ENCODE measurements around the gene KCNJ6. TPM values are rescaled to one million over a fixed set of nuclear protein-coding genes. Genes with fewer than 3 reads are reported as not detected.
"Not testable (repeated sequence)": the region's sequence is repeated elsewhere in the genome, so short reads cannot be mapped to it uniquely, and the experiment has no call there.

KCNJ6 gene
- total RNA-seq, 1 donor from 2014 or later, result not detected

DNA sequence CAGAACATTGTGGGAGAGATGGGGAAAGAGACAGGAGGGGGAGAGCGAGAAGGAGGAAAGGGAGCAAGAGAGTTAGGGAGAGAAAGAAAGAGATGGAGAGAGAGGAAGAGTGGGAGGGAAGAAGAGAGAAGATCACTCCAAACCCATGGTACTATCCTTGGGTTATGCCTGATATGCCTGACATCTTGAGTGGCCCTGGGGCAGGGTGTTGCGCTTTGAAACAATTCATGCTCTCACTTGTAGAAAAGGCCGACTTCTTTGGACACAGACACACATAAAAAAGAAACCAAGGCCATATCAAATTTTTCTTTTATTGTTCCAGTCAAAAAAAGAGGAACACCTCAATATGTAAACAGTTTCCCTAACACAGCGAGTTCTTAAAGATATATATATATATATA lies 309.2 kb downstream of the KCNJ6 start:
- no peak for DNase-seq (ENCODE audit: low read depth in 2 of 2)

DNA sequence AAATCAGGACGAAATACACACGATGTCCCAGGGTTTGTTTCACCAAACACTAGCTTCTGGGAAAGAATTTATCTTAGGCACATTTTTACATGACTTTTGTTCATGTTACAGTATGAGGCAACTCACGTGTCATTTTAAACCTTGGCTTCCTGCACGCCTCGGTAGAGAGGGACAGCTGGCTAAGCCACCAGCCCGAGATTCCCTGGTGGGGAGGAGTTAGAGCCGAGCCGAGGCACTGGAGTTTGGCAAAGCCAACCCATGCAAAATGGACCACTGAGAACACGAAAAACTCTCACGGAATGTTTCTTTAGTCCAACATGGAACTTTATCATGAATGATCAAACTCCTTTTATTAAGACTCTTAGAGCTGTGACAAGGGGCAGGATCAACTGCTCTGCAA lies 309.7 kb downstream of the KCNJ6 start:
- DNase-seq (ENCODE audit: low read depth in 2 of 2), result no peak

DNA sequence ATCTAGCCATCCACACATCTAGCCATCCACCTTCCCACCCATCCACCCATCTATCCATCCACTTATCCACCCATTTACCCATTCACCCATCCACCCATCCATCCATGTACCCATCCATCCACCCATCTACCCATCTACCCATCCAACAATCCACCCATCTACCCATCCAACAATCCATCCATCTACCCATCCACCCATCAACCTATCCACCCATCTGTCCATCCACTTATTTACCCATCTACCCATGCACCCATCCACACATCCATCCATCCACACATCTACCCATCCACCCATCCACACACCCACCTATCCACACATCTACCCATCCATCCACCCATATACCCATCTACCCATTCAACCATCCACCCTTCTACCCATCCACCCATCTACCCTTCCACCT lies 311.3 kb downstream of the KCNJ6 start:
- DNase-seq (ENCODE audit: low read depth in 2 of 2), result no peak

DNA sequence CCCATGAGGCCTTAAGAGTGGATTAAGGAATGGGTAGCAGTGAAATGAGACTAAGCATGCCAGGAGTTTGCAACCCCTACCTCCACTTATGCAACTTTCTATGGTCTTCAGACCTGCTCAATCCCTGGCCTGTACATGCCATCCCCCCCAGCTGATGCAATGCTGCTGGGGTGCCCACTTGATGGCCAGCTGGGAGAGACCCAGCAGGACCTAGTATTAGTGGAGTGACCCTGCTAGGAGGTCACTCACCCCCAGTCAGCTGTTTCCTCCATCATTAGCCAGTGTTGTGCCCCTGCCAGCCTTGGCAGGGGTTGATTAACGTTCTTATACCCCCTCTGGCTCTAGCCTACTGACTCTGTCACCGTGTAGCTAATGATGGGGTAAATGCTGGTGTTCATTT lies 313.1 kb downstream of the KCNJ6 start:
- DNase-seq (ENCODE audit: low read depth in 2 of 2), result no peak

GRCh38 chr21:37601915-37602314 lies 314.3 kb downstream of the KCNJ6 start:
- no peak for DNase-seq (ENCODE audit: low read depth in 2 of 2)

DNA sequence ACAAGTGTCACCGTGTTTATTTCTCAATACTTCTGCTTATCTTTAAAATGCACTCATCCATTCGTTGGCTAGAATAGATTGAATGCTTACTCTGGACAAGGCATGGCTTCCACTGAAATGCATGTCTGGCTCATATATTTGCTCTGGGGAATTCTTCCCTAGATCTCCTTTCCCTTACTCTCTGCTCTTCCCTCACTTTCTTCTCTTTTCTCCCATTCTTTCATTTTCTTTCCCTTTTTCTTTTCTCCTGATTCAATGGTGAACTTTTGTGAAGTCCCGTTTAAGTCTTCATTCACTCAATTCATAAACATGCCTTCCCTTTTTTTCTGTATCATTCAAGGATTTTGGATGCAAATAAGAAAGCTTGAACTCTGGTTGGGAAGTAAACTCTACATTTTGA lies 315.2 kb downstream of the KCNJ6 start:
- no peak for DNase-seq (ENCODE audit: low read depth in 2 of 2)

DNA sequence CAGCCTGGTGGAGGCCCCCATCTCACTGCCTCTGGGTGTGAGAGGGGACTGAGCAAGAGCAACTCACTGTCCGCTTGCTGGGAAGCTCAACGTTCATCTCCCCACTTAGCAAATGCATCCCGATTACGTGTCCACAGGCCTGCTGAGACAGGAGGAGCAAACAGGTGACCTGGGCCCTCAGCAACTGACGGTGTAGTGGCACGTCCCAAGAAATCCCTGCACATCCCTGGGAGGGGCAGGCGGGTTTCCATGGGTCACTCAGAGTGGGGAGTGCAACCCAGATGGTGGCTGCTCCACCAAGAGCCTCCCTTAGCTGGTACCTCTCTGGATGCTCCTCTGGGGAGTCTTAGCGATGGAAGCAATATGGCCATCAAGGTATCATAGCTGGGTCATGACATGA lies 320.3 kb downstream of the KCNJ6 start:
- no peak for DNase-seq (ENCODE audit: low read depth in 2 of 2)

DNA sequence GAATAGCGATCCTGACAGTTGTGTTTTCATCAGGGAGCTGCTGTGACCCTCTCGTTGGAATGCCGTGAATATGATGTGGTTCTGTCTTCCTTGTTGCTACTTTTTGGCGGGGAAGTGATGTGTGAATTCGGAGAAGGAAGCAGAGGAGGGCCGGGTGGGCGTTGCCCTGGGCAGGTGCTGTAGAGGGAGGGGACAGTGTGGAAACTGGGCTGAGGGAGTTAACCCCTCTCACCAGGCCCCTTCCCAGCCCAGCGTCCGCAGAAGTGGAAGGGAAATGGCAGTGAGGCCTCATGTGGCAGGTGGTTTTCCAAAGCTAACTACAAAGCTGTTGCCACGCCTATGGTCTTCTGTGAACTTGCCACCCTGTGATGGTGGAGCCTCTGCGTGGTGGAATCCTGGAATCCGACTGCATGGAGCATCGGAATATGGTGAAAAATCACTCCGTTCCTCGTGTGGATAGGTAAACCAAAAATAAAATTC lies 321.7 kb downstream of the KCNJ6 start:
- DNase-seq (ENCODE audit: low read depth in 2 of 2), result no peak

DNA sequence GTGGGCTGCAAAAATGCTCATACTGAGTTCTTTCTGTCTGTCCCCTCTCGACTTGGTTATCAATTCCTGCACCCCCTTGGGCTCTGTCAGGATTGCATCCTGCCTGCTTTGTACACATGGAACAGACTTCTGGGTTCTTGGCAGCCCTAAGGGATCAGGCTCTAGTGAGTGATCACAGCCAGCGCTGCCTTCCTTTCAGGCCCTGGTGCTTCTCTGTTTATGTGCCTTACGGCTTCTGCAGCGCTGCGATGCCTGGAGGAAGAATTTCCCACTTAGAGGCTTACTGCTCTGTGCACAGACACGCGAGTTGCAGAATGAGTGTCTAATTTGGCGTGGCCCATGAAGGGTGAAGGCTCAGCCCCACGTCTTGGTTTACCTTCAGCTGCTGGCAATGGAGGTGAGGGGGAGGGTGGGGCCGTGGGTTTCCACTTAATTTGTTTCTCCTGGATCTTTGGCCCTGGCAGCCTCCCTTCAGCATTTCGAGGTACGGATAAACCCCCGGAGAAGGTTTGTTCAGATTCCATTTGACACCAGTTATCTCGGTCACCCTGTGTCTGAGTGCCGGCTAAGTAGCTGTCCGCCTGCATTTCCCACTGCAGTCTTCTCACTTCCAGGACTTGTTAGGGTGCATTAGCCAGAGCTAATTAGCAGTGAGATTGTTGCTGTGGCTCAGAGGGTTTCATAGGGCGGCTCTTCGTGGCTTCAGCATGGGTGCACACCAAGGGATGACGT lies 322.4 kb downstream of the KCNJ6 start:
- no peak for DNase-seq (ENCODE audit: low read depth in 2 of 2)

GRCh38 chr21:37593015-37593414 lies 323.2 kb downstream of the KCNJ6 start:
- DNase-seq (ENCODE audit: low read depth in 2 of 2), result peak; percentile 9 to 51

DNA sequence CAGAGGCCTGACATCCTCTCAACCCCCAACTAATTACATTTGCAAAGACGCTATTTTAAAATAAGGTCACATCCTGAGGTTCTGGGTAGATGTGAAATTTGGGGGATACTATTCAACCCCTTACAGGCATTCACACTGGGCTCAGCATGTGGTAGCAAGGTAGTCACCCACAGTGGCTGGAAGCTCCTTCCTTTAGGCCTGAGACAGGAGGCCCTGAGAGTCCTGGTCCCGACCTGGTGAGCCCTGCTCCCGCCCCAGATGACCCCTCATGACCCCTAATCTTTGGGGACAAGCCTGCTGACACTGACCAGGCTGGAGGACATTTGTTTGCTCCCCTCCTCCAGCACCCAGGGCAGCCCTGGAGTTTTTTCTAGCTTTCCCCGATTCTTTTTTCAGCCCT lies 323.8 kb downstream of the KCNJ6 start:
- DNase-seq (ENCODE audit: low read depth in 2 of 2), result no peak

DNA sequence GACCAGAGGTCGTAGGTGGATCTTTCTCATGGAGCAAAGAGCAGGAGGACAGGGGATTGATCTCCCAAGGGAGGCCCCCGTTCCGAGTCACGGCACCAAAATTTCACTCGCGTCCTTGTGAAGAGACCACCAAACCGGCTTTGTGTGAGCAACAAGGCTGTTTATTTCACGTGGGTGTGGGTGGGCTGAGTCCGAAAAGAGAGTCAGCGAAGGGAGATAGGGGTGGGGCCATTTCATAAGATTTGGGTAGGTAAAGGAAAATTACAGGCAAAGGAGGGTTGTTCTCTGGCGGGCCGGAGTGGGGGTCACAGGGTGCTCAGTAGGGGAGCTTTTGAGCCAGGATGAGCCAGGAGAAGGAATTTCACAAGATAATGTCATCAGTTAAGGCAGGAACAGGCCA lies 324.3 kb downstream of the KCNJ6 start:
- DNase-seq (ENCODE audit: low read depth in 2 of 2), result not testable (repeated sequence)

GRCh38 chr21:37590836-37591235 lies 325.4 kb downstream of the KCNJ6 start:
- not testable (repeated sequence) for DNase-seq (ENCODE audit: low read depth in 2 of 2)

- DNase-seq (ENCODE audit: low read depth in 2 of 2), result not testable (repeated sequence)
These were observed 327.6 kb downstream of the KCNJ6 start for GRCh38 chr21:37588644-37589043.

GRCh38 chr21:37587635-37588177 lies 328.6 kb downstream of the KCNJ6 start:
- DNase-seq (ENCODE audit: low read depth in 2 of 2), result no peak

DNA sequence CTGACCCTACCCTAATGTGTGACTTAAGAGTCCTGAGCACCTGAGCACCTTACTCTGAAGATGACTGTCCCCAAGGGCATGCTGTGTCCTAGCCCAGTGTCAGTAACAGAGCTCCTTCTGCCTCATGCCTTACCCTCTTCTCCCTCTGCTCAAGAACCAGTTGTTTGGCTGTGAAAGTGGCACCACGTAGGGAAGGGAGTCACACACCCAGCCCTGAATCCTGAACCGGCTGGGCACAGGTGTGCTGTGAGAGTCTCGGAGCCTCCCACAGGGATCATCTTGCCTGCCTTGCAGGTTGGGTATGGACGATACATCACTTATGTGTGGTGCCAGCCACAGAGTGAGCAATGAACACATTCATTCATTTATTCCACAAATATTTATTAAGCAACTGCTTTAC lies 329.1 kb downstream of the KCNJ6 start:
- DNase-seq (ENCODE audit: low read depth in 2 of 2), result no peak

GRCh38 chr21:37582590-37582989 lies 333.7 kb downstream of the KCNJ6 start:
- peak; percentile 46 to 70 for DNase-seq (ENCODE audit: low read depth in 2 of 2)

- peak; percentile 96 to 97 for DNase-seq (ENCODE audit: low read depth in 2 of 2)
These were observed 335.6 kb downstream of the KCNJ6 start for GRCh38 chr21:37580666-37581065.

DNA sequence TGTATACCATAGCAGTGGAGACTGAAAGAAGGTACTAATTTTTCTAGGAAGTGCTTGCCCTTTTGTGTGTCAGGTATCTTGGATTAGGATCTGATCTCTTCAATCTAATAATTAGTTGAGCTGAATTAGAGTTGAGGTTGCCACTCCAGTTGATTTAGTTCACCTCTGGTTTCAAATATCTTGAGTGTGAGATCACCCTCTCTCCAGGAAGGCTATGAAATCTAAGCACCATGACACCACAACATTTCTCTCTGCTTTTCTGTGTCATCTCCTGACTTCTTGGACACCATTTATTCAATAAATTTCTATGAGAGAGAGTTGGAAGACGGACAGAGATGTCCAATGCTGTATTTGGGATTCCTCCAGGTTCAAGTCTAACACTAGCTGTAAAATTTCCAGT lies 336.9 kb downstream of the KCNJ6 start:
- no peak for DNase-seq (ENCODE audit: low read depth in 2 of 2)

DNA sequence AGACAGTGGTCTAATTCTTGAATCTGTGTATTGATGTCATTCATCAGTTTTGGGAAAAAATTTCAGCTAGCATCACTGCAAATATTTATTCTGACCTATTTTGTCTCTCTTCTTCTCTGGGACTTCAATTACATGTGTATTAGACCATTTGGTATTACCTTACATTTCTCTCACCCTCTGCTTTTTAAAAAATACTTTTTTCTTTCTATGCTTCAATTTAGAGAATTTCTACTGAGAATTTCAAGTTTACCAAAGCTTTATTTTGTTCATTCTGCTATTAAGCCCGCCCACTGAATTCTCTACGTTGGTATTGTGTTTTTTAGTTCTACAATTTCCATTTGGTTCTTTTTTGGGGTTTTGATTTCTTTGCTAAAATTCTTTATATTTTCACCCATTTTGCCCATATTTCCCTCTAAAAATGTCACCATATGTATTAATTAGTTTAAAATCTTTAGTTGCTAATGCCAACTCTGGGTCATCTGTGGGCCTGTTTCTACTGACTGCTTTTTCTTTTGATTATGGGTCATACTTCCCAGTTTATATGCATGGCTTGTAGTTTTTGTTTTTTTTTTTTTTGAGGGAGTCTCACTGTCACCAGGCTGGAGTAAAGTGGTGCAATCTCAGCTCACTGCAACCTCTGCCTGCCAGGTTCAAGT lies 337.7 kb downstream of the KCNJ6 start:
- no peak for DNase-seq (ENCODE audit: low read depth in 2 of 2)

- not testable (repeated sequence) for DNase-seq (ENCODE audit: low read depth in 2 of 2)
These were observed 339.3 kb downstream of the KCNJ6 start for GRCh38 chr21:37576929-37577328.

DNA sequence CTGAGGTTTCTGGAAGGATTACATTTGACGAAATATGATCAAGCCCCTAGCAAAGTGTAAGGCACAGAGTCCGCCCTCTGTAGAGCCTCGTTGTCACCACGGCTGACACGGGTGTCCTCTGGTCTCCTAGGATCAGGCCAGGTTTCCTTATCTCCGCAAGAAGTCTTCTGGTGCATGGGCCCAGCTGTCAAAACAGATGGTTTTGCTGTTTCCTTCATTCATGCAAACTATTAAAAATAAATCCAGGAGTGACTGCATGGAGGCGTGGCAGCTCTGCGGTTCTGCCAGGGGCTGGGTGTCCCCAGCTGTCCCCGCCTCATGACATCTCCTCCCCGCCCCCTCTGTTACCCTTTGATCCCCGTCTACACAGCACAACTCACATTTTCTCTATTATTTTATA lies 340.7 kb downstream of the KCNJ6 start:
- DNase-seq (ENCODE audit: low read depth in 2 of 2), result no peak

DNA sequence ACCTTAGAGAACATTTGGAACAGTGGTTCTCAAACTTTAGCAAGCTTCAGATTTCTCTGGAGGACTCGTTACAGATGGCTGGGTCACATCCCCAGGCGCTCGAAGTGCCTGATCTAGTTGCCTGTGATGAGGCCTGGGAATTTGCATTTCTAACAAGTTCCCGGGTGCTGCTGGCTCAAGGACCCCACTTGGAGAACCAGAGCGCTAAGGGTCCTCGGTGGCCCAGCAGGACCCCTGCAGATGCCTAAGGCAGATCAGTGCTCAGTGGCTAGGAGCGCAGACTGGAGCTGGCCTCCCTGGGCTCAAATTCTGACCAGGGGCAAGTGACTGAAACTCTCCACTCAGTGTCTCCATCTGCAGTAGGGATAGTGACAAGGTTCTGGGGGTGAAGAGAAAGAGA lies 341.5 kb downstream of the KCNJ6 start:
- DNase-seq (ENCODE audit: low read depth in 2 of 2), result no peak
